GM18858 (cell line): ENCODE data around the gene EZH1.
A peak's percentile ranks its signal among the peaks of the same experiment; 100 is the strongest.

Source experiments
- ATAC-seq: cut with Tn5 transposase; IDR thresholded peaks from one replicate; pipeline ENCODE4 v1.9.1; 2021; ENCODE audit not compliant: unreplicated experiment

EZH1 gene

DNA sequence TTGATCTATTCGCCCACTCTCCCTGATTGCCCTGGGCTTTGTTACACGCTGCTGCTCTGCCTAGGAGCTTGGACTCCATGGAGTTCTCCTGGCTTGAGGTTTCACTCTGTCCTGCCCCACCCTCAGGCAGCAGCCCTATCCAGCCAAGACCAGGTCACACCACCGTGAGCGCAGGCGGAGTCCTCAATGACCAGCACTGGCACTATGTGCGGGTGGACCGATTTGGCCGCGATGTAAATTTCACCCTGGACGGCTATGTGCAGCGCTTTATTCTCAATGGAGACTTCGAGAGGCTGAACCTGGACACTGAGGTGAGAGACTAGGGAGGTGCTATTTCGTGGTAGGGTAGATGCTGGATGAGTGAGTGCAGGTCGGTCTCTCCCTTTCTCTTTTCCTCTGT is 59.0 kb downstream of the EZH1 start:
- ATAC-seq, result no peak

DNA sequence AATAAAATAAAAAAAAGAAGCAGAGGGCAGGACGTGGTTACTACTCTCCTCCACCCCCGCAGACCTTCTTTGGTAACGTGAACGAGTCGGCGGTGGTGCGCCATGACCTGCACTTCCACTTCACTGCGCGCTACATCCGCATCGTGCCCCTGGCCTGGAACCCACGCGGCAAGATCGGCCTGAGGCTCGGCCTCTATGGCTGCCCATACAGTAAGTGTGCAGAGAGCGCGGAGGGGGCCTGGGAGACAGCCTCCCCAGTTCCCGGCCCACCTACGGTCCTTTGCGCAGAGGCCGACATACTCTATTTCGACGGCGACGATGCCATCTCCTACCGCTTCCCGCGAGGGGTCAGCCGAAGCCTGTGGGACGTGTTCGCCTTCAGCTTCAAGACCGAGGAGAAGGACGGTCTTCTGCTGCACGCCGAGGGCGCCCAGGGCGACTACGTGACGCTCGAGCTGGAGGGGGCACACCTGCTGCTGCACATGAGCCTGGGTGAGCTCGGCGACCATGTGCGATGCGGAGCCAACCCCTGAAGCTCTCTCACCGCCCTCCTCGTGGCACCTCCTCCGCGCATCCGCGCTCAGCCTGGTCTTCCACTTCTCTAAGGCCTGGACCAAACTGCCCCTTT is 59.8 kb downstream of the EZH1 start:
- no peak for ATAC-seq

DNA sequence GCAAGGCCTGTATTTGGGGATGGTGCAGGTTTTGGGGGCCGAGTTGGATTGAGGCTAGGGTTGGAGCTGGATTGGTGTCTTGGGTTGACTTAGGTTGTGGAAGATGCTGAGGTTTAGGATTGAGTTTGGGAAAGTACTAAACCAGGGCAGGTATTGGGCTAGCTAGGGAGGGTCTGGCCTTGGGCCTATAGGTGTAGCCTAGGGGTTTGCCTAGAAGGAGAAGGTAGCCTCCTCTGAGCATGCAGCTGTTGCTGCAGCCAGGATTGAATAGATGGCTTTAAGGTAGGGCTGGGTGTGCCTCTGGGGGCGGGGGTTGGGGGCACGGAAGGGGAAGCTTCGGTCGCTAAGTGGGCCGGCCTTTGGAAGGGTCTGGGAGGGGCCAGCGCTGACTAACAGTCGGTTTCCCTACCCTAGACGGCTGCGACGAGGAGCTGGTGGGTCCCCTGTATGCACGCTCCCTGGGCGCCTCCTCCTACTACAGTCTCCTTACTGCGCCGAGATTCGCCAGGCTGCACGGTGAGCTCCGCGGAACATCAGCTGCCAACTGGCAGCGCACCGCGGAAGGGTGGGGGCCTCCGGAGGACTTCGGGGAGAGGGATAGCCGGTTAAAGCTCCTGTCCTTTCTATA is 61.3 kb downstream of the EZH1 start:
- ATAC-seq, result no peak

DNA sequence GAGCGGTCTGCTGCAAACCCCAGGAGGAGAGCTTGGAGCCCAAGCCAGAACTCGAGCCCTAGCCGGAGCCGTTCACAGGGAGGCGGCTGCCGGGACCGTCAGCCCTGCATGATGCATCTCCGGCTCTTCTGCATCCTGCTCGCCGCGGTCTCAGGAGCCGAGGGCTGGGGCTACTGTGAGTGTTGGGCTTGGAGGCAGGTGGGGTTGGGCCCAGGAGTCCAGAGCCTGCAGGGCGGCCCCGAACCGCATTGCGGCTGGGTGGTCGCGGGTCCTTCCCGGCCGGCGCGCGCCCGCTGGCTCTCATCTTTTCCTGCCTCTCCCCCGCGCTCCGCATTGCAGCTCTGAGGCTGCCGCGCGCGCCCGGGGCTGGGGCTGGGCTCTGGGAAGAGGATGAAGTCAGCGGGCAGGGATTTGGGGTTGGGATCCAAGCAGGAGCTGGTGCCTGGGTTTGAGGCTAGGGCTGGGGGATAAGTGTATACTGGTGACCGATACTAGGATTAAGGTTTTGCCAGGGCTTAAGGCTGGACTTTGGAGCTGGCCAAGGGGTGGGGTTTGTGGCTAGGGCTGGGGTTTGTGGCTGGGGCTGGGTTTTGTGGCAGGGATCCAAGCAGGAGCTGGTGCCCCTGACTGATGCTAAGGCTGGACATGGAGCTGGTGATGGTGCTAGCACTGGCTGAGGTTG is 62.0 kb downstream of the EZH1 start:
- no peak for ATAC-seq

DNA sequence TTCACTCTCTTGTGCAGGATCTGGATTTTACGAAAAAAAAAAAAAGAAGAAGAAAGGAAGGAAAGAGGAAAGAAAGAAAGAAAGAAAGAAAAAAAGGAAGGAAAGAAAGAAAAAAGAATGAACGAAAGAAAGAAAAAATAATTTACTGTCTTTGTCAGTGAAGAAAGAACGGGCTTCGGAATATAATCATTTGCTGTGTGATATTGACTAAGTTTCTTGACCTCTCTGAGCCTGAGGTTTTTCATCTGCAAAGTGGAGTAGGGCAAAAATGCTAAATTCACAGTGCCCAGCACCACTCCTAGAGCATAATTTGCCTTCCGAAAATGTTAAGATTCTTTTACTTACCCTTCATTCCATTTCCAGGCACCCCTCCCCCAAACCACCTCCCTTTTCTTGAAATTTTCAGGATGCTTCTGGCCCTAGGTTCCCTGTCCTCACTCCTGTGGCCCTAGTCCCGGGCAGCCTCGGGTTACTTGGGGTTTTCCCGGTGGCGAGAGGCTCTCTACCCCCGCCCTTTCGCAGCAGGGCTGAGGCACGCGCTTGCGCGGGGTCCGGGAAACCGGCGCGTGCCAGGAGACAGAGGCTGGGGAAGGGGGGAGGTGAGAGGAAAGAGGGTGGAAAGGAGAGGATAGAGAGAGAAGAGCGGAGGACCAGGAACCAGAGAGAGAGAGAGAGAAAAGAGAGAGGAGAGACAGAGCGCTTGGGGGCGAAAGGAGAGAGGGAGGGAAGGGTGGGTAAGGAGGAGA is 62.7 kb downstream of the EZH1 start, which contains the start of gene CNTNAP1:
Gene CNTNAP1, plus strand, starts transcription at position 556 of the 746 bp plus-strand sequence. CDS start 299 bp downstream, outside the sequence.
- ATAC-seq, result no peak

DNA sequence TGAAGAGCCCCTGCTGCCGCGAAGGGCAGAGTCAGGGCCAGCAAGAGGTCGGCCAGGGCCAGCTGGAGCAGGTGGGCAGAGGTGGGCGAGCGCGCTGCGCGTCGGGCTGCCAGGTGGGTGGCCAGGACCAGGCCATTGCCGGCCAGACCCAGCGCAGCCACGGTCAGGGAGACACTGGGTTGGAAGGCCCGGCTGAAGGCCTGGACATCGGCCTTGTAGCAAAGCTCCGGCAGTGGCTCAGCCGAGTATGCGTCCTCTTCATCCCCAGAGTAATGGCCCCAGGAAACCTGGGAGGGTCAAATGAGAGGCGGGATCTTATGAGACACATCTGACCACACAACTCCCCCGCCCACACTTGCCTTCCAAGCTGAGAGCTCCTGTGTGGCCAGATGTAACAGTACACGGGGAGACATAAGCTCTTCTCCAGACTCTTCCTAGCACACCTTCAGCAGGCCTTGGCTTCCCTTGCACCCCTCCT is 64.5 kb downstream of the EZH1 start:
- no peak for ATAC-seq

DNA sequence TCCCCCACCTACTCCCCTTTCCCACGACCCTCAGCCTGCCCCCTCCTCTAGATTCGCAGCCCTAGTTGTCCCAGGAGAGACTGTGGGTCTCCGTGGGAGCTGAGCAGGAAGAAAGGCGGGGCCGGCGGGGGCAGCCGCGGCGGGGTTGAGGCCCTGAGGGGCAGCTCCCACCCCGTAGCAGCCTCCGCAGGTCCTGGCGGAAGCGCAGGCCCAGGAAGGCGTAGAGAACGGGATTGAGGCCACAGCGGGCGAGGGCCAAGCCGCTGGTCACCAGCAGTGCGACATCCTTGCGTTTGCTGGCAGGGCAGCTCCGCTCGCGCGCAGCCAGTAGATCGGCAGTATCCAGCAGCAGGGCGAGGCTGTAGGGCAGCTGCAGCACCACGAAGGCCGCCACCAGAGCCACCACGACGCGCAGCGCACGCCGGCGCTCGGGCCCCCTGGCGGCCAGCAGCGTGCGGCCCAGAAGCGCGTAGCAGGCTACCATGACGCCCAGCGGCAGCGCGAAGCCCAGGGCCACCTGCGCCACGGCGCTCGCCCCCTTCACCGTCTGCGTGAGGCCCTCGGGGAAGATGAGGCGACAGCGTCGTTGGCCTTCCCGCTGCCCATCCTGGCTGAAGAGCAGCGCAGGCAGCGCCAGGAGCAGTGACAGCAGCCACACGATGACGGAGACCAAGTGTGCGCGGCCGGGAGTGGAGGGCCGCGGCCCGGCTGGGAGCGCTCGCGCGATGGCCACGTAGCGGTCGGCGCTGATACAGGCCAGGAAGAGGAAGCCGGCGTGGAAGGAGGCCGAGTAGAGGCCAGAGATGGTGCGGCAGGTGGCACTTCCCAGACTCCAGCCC is 65.1 kb downstream of the EZH1 start:
- ATAC-seq, result no peak

DNA sequence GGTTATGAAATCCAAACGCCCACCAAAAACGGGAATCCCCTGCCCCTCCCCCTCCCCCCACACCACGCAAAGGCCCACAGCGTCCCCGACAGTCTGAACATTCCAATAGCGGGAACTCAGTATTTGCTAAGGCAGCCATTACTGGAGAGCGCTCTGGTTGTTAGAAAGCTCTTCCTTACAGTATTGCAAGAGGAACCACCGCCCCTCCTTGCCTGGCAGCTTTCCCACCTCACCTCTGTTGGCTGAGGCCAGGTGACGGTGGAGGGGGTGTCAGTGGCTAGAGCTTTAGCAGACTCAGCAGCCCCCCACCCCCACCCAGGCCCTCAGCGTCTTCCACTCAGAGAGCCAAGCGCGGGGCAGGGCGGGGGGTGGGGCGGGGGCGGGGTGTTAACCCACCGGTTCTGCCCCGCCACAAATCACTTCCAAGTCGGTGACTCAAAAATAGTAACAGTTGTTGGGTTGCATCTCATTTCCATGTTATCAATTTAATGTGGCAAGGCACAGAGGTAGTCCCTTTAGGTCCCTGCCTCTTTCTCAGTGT is 65.8 kb downstream of the EZH1 start:
- no peak for ATAC-seq

DNA sequence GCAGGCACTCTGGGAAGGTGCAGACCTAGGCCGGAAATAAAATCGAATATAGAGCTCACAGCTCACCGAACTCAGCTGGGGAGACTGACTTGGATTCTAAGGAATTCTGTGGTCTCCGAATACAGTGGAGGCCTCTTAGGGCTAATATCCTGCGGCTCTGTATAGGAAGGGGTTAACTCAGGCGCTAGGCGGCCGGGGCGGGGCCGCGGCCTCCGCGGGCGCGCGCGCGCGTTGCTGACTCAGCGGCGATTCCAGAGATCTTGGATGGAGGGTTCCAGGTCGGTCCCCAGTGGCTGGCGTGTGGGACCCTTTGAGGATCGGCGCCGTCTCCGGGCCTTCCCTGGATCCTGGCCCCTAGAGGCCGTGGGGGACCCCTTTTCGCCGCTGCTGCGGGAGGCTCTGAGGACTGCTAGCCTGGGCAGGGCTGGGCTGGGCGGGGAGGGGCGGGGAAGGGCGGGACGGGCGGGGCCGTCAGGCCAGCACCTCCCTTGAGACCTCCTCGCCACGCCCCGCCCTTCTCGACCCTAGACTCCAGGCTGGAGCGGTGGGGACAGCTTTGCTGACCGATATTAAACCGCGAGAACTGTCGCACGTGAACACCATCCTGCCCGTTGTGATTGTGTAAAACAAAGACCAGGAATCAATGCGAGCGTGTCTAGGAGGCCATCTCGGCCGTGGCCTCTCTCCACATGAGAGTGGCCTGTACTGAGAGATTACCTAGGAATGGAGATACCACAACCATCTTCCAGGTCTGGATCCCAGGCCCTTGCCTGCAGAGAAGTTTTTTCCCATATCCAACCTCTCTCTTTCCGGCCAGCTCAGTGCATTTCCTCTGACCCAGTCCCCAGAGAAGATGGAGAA is 66.7 kb downstream of the EZH1 start:
- ATAC-seq, result no peak

DNA sequence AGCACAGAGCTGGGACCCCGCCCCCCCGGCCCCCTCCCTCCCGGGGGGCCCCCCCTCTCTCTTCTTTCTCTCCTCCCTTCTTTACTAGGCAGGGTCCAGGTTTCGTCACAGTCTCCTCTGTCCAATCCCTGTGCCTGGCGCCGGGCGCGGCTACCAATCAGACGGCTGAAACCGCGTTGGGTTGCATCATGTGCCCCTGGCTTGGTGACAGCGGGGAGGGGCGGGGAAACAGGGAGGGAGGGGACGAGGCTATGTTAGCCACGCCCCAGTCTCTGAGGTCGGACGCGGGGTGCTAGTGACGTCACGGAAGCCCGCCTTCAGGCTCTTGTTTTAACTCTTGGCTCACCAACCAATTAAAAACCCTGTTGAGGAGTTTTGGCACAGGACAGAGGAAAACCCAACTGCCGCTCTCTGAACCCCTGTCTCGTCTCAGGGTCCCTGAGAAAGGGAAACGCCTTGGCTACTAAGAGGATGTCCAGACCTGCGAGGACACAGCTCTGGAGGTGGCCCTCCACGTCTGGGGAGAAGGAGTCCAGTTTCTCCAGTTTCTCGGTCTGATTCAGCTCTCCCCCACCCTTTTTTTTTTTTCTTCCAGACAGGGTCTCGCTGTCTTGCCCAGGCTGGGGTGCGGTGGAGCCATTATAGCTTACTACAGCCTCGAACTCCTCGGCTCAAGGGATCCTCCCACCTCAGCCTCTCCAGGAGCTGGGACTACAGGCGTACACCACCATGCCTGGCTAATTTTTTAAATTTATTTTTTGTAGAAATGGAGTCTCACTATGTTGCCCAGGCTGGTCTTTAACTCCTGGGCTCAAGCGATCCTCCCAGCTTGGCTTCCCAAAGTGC is 67.6 kb downstream of the EZH1 start:
- ATAC-seq, result peak; percentile 64

DNA sequence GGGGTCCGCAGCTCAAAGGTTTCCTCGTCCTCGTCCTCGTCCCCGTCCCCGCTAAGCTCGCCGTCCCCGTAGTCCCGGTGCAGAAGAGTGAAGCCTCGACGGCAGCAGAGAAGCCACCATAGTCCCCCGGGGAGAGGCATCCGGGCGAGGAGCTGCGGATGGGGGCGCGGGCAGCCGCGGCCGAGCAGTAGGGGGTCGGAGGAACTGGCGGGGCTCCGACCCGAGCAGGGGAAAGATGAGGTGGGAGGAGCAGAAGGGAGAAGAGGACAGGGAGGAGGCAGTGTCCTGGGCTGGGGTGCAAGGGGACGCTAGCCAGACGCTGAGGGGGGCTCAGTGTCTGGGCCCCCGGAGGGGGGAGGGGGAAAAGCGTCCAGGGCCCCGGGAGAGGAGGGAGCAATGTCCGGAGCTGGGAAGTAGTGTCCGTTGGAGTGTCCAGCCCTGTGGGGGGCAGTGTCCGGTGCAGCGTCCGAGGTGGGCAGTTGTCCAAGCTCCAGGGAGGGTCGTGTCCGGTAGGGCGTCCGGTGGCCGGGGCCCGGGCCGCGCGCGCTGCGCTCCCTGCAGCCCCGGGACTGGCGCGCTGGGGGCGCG is 68.3 kb downstream of the EZH1 start, which contains the start of gene PLEKHH3:
Gene PLEKHH3, minus strand, starts transcription at position 571 of the 588 bp plus-strand sequence. Its CDS starts 431 bp downstream, at position 140.
- ATAC-seq, result no peak

DNA sequence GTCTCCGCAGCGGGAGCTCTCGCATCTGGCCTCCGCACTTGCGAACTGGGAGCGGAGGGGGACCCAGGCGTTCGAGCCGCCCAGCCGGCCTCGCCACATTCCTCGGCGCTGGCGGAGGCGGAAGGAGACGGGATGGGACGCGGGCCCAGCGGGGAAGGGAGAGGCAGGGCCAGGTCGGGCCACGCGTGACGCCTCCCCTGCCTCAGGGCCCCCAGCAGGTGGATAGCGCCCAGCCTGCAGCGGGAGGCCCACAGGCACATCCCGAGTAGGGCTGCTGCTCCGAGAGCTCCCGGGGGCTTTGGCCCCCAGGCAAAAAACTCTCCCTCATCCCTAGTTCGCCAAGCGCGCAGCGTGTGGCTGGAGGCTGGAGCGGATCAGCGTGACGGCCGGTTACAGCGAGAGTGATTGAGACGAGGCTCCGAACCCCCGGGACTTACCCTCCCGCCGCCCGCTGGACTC is 68.8 kb downstream of the EZH1 start:
- no peak for ATAC-seq

DNA sequence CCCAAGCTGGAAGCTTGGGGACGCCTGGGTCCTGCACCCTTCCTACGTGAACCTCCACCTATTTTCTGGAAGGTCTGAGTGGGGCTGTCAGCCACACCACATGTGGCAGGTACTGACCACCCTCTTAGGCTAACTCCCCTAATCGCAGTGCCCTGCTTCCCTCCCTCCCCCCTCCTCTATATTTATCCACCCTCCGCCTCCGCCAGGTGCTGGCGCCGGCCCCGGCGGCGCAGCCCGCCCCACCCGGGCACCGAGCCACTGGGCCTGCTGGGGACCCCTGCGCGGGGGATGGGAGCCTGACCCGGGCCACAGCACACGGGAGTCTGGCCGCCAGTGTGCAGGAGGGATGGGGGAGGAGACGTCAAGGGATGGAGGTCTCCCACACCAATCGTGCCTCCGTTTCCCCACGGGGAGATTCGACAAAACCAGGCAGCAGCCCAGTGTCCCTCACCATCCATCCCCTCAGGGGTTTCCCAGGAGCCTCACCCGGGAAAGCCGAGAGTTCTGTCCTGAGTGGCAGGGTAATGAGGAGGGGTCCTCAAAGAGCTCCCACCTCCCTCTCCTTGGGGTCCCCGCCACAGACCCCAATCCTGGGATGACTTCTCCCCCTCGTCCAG is 69.4 kb downstream of the EZH1 start:
- no peak for ATAC-seq

DNA sequence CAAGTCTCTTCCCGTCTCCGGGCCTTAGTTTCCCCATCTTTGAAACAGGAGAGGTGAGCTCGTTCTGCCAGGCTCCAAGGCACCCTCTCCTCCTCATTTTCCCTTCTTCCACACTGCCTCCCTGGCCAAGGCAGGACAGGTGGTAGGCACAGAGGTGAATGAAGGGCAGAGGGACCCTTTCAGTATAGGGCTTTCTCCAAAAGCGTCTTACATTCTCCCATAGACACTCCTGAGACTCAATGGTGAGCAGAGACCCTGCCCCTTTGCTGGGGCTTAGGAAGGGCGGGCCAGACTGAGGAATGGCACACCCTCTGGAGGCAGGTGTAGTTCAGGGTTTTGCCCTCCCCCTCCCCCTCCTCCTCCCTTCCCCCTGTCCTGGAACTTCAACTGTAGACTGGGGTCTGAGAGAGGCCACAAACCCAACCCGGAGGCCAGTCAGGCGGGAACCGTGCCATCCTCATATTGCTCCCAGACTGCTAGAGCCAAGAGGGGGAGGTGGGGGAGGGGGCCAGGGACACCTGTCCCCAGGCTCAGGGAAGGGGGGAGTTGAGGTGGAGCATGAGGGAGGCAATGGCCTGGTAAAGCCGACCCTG is 70.0 kb downstream of the EZH1 start:
- ATAC-seq, result no peak

DNA sequence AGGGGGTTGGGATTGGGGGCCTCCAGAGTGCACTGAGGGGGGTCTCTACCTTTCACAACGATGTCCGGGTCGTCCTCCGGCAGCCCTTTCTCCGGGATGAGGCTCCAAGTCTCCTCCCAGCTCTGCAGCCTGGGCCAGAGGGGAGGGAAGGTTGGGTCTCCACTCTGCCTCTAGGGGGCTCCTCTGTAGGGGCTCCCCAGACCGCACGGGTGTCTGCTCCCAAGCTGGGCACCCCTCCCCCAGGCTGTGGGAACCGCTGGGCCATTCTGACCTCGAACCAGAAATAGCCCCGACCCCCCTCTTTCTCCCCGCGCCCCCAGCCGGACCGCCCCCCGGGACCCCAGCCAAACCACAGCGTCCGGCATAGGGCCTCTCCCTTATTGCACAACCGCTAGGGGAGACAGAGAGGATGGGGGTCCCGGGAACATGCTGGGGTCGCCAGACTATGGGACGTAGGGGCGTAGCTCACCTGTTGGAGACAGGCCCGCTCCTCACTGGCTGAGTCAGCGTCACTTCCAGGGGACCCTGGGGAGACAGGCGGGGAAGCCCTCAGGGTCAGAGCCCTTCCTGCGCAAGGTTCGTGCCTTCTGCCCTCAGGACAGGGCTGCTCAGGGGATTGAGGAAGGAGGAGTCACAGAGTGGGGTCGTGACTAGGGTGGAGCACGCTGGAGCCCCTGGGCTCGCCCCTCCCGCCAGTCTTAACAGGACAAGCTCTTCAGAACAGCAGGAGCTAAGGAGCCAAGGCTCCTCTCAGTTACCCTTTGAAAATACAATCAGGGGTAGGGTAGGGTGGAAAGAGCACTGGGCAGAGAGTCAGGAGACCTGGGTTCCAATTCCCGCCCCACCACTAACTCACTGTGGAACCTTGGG is 70.7 kb downstream of the EZH1 start:
- ATAC-seq, result no peak

DNA sequence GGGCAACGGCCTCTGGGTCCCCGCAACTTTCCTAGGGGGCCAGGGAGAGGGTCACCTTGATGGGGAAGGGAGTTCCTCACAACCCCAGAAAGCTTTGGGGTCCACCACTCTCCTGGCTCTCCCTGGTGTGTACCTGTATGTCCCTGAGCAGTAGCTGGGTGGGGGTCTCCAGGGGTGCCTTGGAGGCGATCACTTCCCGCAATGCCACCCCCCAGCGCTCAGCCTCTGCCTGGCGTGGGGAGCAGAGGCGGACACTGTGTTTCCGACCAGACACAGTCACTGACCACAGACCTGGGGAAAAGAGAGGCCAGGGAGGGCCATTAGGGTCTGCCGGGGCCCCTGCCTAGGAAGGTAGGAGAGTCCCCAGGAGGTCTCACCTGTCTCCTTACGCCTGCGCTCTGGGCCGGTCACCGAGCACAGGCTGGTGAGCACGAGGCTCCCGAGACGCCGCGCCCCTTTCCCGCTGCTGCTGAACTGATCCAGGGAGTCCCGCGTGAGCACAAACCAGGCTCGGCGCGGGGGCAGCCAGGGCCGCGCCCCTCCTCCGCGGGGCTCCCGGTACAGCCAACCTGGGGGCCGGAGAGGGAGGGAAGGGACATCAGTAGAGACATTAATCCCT is 71.5 kb downstream of the EZH1 start:
- no peak for ATAC-seq
